ENCODE results near the gene SETBP1.

Gene SETBP1

DNA sequence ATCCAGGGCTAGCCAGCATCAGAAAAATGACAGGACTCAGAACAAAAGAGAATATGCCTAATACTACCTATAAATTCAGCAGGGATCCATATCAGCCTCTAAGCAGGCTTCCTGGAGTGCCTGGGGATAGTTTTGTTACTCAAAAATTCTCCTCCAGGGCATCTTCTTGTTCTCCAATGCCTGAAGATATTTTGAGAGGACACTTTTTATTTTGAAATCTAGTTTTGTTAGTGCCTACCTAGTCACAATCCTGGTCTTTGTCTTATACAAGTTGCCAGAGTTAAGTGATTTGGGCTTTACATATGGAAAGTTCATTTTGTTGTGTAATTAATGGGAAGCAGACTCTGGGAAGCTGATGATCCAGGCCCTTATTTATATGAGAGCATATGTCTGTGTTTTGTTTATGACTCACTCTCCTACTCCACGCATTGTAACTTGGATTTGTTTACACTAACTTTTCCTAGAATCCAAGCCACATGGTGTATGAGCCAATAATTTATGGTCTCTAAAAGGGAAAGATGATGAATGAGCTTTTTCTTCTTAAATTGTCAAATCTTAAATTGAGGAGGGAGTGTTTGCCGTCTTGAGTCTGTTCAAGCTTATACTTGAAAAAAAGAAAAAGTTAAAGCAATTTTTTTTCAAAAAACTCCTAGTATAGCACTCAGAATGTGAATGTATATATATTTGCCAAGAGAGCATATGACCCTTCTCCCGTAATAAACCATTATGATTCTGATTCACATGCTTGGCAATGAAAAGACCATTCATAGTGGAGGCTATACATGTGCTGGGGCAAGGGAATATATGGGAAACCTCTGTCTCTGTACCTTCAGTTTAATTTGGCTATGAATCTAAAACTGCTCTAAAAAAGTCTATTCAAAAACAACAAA lies 370.3 kb downstream of the SETBP1 start:
- DNase-seq: no peak

DNA sequence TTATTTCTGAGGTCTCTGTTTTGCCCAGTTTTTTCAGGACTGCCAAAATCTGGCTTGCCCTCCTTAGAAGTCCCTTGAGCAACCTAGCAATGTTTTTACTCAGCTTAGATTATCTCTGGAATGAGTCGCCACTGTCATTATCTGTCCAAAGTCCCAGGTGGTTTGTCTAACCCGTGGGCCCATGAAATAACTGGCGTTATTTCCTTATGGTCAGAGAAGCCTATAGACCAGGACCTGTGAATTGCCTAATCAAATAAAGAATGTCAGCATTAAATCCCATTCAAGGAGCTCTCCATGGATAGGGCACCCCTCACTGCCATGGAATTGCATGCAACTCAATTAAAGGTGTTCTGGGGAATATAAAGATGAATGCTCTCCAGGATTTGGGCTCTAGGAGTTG lies 373.9 kb downstream of the SETBP1 start:
- DNase-seq: no peak

DNA sequence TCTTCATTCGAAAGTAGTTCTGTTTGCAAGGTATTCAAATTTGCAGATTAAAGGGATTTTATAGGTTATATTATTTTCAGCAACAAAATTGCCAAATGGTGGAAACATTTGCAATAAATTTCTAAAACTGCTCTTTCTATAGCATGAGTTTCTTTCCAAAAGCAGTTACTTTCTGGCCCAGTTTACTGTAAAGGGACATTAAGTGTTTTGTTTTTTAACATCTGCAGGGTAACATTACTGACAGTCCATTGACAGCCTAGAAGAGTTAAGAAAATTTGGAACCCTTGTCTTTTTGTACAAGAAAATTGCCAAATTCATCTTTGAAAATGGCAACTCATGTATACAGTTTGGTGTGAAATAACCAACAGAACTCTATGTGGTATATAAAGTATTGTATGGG lies 375.1 kb downstream of the SETBP1 start:
- DNase-seq: no peak

DNA sequence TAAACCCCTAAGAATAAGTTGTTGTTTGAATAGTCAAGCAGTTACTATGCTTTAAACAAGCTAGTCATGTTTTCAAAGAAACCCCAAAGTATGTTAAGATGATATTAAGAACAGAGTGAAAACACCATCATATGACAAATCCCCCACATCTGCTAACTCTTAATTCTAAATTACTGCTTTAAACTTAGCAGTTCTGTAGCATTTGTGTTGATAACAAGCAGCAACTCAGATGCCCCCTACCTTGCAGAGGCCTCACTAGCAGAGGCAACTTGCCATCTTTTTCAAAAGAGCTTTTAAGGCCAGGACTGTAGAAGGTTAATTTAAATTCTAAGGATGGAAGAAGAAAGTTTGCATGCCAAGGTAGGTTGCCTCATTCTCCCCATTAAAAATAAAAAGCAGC lies 376.2 kb downstream of the SETBP1 start:
- DNase-seq: no peak

DNA sequence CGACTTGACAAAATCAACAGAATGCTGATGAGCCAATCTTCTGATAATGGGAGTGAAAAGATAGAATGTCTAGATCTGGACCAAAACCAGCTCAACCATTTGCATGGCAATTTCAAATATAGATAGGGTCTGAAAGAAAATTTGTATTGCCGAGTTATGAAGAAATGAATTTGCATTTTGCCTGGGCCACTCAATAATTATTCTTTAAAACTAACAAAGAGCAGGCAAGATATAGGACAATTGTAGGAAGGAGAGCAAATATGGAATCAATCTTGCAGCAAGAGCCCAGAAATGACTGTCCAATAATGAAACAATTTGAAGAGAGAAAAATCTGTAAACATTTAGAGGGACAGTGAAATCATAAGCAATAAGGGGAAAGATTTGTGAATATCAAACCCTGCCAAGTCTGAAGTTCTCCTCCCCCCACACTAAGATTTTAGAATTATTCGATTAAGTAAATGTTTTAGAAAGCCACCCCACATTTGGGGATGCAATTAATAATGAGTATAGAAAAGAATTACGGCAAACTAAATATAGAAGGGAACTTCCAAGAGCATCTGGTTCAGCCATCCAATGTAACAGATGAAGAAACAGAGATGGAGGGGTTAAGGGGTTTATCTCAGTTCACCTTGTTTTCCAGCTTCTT lies 377.4 kb downstream of the SETBP1 start:
- no peak for DNase-seq

GRCh38 chr18:45059695-45060094 lies 379.0 kb downstream of the SETBP1 start:
- no peak for DNase-seq

DNA sequence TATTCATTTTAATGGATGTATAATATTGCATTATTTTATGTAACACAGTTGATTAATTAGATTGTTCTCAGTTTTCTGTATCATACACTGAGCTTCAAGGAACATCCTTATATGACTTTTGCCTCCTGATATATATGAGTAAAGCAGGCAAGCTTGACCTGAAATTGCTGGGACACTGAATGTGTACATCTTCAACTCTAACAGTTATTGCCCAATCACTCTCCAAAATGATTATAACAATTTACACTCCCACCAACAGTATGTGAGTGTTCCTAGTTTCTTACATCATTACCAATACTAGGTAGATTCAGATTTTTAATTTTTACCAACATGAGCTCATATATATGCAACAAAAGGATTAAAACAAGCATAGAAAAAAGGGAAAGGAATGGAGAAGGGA lies 379.4 kb downstream of the SETBP1 start:
- no peak for DNase-seq

DNA sequence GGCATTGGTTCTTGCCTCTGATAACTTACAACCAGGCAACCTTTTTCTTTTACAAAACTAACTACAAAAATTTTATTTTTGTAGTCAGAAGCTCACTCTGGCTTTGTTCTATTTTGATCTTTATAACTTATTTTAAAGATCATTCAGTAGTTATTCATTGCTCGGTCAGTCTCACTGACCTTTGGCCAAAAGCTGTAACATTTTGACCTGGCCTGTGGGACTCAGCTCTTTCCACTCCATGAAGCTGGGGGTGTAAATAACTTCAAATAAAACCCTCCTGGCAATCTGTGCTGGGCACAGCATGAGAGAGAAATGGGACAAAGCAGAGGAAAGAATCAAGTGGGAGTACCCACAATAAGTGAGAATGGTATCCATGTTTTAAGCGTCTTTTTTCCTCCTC lies 380.7 kb downstream of the SETBP1 start:
- no peak for DNase-seq

DNA sequence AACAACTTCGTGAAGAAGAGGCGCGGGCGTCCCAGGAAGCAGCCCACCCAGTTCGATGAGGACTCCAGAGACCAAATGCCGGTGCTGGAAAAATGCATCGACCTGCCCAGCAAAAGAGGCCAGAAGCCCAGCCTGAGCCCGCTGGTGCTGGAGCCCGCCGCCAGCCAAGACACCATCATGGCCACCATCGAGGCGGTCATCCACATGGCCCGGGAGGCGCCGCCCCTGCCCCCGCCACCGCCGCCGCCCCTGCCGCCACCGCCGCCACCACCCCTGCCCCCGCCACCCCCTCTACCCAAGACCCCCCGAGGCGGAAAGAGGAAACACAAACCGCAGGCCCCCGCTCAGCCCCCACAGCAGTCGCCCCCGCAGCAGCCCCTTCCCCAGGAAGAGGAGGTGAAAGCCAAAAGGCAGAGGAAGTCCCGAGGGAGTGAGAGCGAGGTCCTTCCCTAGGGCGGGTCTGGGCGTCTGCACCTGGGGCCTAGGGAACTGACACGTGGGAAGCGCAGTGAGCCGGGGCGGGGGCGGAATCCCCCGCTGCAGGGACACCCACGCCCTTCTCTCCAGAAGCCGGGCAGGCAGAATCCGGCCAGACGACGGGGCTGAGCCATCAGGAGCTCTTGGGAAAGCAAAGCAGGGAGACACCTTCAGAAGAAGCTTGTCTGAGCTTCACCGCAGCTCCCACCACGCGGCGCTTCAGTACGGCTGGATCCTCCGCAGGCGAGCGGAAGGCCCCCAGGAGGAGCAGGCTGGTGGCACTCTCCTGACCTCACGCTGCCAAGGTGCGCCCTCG lies 382.8 kb downstream of the SETBP1 start:
- DNase-seq: no peak

DNA sequence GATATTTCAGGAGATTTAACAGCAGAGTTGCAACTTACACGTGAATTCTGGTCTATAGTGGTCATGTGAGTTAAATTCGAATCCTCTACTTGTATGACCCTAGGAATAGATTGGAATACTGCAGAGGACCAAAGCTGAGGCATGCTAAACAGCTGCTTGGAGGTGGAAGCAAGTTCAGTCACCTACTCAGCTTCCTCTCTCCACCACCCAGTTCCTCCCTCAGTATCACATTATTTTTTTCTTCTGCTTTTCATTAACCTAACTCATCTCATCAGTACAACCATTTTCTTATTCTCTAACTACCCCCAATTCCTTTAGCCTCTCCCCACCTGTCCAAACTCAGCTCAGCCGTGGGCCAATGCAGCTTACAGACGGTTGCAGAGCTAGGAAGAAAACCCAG lies 385.5 kb downstream of the SETBP1 start:
- no peak for DNase-seq

DNA sequence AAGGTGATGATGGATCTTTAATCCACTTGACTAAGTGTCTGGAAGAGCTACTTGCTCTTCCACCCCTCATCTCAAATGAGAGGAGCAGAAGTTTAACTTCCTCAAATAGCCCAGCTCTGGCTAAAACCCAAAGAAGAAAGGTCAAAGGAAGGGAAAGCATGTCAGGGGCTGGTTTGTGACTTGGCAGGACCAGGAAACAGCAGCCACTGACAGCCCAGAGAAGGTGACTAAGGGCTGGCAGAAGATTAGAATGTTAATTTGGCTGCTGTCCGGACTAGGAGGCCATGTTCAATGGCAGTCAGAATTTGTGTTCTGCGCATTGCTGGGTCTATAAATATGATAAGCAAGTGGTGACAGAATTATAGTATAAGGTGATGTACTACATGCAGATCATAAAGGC lies 386.2 kb downstream of the SETBP1 start:
- DNase-seq: no peak

DNA sequence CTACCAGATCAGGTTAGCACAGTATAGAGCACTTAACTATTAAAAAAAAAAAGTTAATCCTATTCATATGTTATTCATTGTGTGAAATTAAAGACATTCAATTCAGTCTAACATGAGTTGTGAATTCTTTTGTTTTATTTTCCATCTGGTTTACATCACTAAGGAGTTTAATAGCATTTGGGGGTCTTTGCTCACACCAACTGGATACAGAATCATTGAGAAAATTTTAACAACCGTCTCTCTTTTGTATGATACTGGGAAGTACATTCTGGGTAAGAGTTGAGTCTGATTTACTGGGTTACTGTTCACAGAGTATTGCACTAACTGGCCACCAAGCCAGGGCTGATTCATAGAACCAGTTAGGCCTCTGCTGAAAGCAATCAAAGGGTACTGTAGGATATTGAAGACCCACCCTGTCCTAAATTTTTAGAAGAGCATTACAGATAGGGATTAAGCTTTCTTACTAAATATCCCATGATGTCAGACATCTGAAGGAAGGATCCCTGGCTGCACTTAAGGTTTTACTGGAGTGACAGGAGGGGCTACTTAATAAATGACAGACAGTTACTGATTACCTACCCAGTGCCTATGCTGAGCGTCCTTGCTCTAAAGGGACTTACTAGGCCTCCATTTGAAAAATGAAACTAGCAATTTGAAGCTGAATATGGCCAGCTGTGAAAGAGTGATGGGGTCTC lies 387.9 kb downstream of the SETBP1 start:
- DNase-seq: no peak

- DNase-seq: no peak
These were observed 388.9 kb downstream of the SETBP1 start for GRCh38 chr18:45069546-45069945.

DNA sequence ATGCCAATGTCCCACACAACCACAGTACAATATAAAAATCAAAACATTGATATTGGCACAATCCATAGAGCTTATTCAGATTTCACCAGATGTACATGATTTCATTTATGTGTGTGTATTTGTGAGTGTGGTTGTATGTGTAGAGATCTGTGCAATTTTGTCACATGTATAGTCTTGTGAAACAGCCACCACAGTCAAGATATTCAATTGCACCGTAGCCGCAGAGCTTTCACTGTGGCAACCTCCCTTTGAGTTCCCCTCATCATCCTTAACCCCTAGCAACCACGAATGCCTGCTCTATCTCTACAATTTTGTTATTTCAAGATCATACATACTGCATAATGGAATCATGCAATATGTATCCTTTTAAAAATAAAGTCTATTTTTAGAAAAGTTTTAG lies 391.3 kb downstream of the SETBP1 start:
- DNase-seq: no peak

GRCh38 chr18:45073556-45073955 lies 392.9 kb downstream of the SETBP1 start:
- no peak for DNase-seq

GRCh38 chr18:45081566-45082181 lies 401.0 kb downstream of the SETBP1 start:
- DNase-seq: no peak

- DNase-seq: no peak
These were observed 402.7 kb downstream of the SETBP1 start for GRCh38 chr18:45083226-45083855.

DNA sequence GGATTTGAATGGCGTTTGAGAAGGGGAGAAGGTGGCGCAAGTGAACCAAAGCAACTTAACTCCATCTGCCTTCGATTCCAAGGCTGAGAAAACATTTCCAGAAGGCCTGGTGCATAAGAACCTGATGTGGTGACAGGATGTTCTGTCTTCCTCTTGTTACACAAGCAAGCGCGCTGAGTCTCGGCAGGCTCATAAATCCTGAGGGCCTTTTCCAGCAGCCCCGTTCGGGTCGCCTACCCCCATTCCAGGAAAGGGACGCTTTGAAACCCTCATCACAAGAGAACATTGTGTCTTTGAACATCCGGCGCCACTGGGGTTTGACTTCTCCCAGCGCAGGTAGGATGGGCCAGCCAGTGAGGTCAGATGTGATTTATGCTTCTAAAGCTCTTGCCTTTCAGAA lies 403.5 kb downstream of the SETBP1 start:
- no peak for DNase-seq

- DNase-seq: no peak
These were observed 405.4 kb downstream of the SETBP1 start for GRCh38 chr18:45085916-45086624.

GRCh38 chr18:45086777-45087176 lies 406.1 kb downstream of the SETBP1 start:
- no peak for DNase-seq

DNA sequence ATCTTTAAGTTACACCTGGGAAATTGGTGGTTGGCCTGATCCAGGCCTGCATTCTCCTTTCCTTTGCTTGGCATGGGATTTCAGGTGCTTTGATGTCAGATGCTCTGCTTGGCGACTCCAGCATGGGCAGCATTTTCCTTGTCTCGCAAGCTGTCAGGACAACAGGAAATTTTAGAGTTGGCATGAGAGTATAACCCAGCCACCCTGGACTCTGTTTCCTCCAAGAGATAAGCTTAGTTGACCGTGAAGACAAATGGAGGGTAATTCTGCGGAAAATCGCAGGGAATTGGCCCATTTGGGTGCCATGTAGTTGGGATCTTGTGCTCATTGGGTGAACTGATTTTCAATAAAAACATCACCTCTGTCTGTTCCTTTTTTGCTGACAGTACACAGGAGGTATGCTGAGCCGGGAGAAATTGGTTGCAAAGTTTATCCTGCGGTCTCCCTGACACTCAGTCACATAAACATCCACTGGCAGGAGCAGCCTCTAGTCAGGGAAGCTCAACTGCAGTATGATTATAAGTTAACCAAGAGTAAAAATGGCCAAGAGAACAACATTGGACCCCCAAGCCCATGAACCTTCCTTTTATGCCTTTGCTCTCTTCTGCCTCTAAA lies 409.9 kb downstream of the SETBP1 start:
- no peak for DNase-seq
